GM08714 (cell line): ENCODE measurements around the gene CELF5.
A peak's percentile ranks its signal among the peaks of the same experiment; 100 is the strongest.
"Not testable (repeated sequence)": the region's sequence is repeated elsewhere in the genome, so short reads cannot be mapped to it uniquely, and the experiment has no call there.

Experiments used
- H3K4me3 ChIP-seq: fragments of 200-500 bp; sonication (Bioruptor generic); 2 replicates; pipeline ENCODE4 v1.5.1; 2014; ENCODE audit warnings: mild to moderate bottlenecking, low read length, inconsistent platforms
- ZNF274 ChIP-seq: IDR thresholded peaks from 2 replicates; pipeline ENCODE4 v1.6.1; 2012; ENCODE audit warnings: mild to moderate bottlenecking, low read depth, low read length

CELF5 gene

DNA sequence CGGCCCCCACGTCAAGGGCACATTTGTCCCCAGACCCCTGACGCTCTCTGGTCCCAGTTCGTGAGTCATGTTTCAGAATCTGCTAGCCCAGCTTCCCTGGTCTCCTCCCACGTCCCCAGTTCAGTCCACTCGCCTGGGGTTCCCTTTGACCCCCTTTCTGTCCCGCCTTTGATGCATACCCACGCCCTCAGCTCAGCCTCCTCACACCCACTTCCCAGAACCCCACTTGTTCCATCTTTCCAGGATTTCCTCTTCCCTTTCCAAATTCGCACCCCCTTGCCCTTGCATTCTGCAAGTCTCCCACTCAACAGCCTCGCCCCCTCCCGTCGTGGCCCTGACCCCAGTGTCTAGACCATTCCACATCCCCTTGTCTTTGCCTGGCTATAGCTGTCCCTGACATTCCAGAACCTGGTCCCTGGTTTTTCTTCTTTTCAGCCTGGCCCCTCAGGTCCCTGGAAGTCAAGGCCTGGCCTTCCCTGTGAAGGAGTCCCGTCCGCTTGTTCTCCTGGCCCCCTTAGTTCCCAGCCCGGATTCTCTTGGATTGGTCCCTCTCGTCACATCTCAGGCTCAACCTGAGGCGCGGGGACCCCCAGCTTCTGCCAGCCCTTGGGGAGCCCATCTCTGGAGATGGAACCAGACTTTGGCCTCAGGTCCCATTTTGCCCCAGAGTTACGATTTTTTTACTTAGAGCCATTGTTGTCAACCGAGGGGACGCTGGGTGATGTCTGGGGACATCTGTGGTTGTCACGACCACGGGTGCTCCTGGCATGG is 37.4 kb upstream of the CELF5 start:
- no peak for TF ChIP-seq ZNF274

DNA sequence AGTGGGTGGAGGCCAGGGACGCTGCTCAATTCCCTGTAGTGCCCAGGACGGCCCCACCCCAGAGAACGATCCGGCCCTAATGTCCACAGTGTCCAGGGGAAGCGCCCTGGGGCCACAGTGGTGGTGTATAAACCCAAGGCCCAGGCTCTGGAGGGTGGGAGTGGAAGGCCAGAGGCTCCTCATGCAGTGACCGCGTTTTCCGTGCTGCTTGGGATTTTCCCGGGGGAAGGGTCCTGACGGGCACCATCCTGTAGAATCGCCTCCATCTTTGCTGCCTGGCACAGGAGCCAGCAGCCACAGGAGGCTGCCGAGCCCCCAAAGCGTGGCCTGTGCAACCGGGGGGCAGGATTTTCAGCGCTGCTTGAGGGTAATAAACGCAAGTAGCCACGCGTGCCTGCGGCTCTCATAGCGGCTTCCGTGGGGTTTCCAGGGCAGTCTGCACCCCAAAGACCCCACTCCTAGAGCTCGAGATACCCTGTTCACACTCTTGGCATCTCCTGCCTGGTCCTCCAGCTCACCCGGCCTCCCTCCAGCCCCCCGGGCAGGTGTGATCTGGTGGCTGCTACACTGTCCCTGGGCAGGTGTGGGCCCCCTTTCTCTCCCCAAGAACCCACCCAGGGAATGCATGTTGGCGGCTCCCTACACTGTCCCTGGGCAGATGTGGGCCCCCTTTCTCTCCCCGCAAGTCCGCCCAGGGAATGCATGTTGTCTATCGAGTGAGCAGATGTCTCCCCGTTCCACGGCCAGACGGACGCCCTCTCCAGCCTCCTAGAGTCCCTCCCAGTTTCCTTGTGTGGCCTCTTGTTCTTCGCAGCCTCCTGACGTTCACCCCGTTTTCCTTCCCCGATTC is 36.6 kb upstream of the CELF5 start:
- no peak for TF ChIP-seq ZNF274
- no peak overlapping the region for H3K4me3 ChIP-seq

More for the DNA sequence above, 37.4 kb upstream of the CELF5 start:
- peak overlapping the region; percentile 85 for H3K4me3 ChIP-seq

DNA sequence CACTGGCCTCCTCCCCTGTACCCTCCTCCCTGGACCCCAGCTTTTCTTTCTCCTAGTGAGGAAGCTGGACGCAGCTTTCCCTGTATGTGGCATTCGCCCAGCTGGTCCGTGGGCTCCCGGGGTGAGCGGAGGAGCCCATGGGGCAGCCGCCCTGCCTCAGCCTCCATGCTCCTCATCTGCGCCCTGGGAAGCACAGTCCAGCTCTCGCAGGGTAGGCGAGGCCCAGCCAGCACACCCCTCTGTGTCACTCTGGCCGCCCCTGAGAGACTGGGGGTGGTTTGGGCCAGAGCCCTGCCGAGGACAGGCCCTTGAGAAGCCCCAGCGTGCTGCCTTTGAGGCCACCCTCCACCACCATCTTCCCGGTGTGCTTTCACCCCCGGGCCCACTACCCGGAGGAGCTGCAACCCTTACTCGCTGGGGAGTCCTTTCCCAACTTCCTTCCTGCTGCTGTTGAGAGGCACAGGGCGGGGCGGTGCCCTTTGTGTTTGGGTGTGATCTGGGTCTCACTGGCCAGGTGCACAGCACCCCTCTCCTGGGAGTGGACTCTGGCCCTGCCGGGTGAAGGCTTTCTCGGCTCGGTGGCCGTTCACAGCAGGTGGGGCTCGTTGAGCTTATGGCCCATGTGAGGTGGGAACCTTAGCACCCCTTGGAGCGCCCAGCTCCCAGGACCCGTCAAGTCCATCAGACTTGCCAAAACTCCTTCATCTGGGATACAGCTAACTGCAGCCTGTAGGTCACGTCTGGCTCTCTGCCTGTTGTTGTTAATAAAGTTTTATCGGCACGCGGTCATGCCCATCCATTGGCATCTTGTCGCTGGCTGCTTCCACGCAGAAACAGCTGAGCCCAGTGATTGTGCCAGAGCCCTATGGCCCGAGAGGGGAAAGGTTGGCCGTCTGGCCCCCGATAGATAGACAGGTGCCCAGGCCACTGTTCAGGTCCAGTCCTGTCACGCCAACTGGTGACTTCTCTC is 35.5 kb upstream of the CELF5 start:
- H3K4me3 ChIP-seq: no peak overlapping the region

DNA sequence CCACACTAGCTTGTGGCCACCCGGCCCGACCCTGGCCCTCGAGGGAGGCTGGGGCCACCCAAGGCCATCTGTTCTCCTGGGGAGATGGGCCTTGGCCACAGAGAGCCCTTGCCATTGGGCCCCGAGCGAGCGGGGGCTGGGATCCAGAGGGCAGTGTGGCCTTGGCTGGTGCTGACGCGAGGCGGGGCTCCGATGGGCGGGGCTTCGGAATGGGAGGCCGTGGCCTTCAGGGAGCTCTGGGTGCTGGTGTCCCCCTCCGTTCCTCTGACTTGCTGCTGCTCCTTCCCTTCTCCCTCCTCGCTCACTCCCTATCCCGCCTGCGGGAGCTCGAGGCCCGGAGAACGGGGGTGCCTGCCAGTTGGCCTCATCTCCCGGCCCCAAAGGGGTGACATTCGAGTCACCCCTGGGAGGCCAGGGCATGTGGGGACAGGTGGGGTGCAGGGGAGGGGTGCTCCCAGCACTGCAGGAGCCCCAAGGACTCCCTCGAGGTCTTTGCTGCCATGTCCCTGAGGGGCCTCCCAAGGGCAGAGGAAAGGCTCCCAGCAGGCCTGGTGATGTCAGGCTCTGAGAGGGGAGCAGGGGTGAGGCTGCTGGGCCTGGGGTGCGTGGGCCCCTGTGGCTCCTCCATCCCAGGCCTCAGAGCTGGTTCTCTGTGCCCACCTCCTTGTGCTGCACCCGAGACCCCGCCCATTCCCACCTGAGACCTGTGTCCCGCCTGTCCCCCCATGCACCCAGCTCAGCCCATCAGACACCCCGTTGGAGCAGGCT is 34.6 kb upstream of the CELF5 start:
- TF ChIP-seq ZNF274: no peak
- H3K4me3 ChIP-seq: no peak overlapping the region

More for the DNA sequence above, 35.5 kb upstream of the CELF5 start:
- TF ChIP-seq ZNF274: no peak

DNA sequence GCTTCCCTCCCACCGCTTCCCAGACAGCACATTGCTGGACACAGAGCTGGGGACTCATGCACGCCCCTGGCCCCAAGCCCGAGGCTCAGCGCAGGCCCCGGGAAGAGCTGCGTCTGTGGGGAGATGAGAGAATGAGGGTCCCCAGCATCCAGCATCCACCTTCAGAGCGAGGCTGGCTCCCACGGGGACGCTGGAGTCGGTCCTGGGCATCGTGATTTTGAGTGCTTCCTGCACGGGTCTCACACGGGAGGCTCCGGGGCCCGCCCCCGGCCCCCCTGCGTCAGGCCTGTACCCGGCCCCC is 34.0 kb upstream of the CELF5 start:
- no peak overlapping the region for H3K4me3 ChIP-seq
- TF ChIP-seq ZNF274: no peak

DNA sequence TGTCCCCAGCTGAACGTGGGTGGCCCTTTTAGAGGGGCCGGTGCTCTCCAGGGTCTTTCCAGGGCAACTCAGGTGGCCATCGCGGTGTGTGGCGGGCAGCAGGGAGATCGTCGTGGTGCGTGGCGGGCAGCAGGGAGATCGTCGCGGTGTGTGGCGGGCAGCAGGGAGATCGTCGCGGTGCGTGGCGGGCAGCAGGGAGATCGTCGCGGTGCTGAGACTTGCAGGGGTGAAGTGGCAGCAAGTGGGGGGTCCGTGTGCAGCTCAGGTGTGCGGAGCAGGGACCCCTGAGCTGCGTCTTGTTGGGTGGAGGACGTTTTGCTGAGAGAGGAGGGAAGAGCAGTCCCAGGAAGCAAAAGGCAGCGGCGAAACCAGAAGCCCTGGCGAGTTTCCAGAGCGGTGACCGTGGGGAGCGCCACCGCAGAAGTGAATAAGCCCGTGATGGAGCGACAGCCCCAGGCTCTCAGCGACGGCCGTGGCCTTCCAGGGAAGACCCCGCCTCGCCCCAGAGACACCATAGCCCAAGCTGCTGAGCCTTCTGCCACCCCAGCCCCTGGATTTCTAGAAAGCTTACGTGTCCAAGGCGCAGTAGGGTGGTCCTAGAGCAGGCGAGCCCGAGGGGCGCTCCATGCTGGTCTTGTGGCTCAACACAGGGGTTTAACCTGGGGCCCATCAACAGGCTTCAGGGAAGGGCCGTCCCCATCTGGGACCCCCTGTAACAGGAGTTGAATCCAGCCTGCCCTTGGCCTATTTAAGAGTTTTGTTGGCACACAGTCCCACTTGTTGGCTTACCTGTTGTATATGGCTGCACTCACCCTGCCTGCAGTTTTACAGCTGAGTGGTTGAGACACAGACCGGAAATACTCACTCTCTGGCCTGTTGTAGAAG is 33.3 kb upstream of the CELF5 start:
- H3K4me3 ChIP-seq: no peak overlapping the region
- no peak for TF ChIP-seq ZNF274

DNA sequence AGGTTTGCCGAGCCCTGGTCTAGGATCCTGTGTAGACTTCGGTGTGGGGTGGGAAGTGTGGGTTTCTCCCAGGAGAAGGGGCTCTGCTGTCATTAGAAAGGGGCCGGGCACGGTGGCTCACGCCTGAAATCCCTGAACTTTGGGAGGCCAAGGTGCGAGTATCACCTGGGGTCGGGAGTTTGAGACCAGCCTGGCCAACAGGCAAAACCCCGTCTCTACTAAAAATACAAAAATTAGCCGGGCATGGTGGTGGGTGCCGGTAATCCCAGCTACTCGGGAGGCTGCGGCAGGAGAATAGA is 32.7 kb upstream of the CELF5 start:
- not testable (repeated sequence) for H3K4me3 ChIP-seq

DNA sequence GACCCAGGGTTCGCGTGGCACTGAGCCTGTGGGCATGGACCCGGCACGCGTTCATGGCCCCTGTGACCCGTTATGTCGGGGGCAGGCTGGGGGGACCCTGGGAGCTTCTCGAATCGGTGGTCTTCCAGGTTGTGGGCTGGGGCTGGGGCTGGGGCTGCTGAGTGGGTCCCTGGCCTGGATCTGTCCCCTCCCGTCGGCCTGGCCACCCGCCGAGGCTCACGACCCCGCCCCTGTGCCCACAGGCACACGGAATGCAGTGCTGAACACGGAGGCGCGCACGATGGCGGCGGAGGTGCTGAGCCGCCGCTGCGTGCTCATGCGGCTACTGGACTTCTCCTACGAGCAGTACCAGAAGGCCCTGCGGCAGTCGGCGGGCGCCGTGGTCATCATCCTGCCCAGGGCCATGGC is 32.2 kb upstream of the CELF5 start:
- no peak overlapping the region for H3K4me3 ChIP-seq
- no peak for TF ChIP-seq ZNF274

DNA sequence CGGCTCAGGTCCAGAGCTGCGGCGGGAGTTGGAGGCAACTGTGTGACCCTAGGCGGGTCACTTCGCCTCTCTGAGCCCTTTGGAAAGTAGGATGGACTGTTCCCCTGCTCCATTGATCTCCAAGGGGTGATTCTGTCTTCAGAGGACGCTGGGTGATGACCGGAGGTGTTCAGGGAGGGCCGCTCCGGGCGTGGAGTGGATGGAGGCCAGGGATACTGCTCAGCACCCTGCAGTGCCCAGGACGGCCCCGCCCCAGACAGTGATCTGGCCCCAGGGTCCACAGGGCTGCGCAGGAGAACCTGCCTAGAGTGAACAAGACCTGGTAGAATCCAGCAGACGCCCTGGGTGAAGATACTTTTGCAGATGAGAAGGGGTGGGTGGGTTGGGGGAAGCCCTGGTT is 31.8 kb upstream of the CELF5 start:
- TF ChIP-seq ZNF274: no peak
- no peak overlapping the region for H3K4me3 ChIP-seq

DNA sequence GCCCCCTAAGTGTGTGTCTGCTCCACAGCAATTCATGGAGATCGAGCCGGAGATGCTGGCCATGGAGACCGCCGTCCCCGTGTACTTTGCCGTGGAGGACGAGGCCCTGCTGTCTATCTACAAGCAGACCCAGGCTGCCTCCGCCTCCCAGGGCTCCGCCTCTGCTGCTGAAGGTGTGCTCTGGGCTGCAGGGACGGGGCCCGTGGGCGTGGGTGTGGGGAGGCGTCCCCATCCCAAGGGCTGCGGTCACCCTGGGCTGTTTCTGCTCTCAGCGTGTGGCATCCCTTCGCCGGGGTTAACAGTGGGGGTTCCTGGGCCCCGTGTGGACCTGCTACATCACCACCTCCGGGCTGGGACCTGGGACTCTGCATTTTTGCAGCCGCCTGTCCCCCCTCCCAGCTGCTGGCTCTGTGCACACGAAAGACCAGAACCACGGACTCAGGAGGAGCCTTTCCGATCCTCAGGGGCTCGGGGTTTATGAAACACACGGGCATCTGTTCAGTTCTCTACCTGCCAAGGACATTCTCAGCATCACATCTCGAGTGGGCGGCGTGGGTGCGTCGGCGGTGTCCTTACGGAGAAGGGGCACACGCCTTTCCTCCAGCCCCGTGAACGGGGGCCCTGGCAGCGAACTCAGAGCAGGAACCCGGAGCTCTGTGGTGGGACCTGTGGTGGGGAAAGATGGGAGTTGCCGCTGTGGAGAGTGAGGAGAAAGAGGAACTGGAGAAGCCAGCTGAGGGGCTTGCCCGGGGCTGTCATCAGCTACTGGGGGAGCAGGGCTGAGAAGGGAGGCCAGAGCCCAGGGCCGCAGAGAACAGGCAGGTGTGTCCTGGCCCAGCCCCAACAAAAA is 31.0 kb upstream of the CELF5 start:
- TF ChIP-seq ZNF274: no peak
- H3K4me3 ChIP-seq: no peak overlapping the region

DNA sequence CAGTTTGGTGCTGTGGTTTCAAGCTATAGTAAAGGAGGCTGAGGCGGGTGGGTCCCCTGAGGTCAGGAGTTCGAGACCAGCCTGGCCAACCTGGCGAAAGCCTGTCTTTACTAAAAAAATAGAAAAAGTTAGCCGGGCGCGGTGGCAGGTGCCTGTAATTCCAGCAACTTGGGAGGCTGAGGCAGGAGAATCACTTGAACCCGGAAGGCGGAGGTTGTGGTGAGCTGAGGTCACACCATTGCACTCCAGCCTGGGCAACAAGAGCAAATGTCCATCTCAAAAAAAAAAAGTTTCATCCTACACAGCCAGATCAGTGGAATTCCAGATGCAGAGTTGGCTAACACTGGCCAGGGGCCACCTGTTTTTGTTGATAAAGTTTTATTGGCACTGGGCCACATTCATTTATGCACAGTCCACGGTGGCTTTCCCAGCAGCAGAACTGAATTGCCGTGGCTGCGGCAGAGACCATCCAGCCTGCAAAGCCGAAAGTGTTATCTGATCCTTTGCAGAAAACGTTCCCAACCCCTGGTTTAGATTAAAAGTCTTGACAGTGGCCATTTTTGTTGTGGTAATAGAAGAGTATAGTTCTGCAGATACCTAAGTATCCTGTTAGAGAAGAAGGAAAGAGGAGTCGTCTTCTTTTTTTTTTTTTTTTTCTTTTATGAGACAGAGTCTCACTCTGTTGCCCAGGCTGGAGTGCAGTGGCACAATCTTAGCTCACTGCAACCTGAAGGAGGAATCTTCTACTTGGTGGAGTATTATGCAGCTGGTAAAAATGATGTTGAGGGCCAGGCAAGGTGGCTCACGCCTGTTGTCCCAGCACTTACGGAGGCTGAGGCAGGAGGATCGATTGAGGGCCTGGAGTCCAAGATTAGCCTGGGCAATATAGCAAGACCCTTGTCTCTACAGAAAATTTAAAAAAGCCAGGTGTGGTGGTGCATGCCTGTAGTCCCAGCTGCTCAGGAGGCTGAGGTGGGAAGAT is 30.1 kb upstream of the CELF5 start:
- no peak for TF ChIP-seq ZNF274
- no peak overlapping the region for H3K4me3 ChIP-seq
